Smooth muscle cell (in vitro differentiated cells): ENCODE data around the gene CLSTN3. TPM values are rescaled to one million over a fixed set of nuclear protein-coding genes. Genes with fewer than 3 reads are reported as not detected.

Experiments
- DNase-seq: peaks from one replicate; lab custom pipeline; 2025; ENCODE audit not compliant: unreplicated experiment; lab: John Stamatoyannopoulos, UW
- H2AFZ ChIP-seq: fragments of 200-600 bp; sonication (generic); 2 replicates; pipeline ENCODE4 v1.6.0; 2016; ENCODE audit warnings: antibody characterized with exemption, low read depth, mild to moderate bottlenecking
- H3F3A ChIP-seq: fragments of 200-600 bp; sonication (generic); 2 replicates; pipeline ENCODE4 v1.6.0; 2017; ENCODE audit warnings: antibody characterized with exemption, low read depth
- H3K27ac ChIP-seq: fragments of 200-600 bp; sonication (generic); 2 replicates; pipeline ENCODE4 v1.5.1; 2016; ENCODE audit warnings: low read depth, mild to moderate bottlenecking
- H3K27me3 ChIP-seq: fragments of 200-600 bp; sonication (generic); 2 replicates; pipeline ENCODE4 v1.6.1; 2016; ENCODE audit warnings: low read depth, mild to moderate bottlenecking
- H3K36me3 ChIP-seq: fragments of 200-600 bp; sonication (generic); 2 replicates; pipeline ENCODE4 v1.5.1; 2016; ENCODE audit warnings: low read depth
- H3K4me1 ChIP-seq: fragments of 200-600 bp; sonication (generic); 2 replicates; pipeline ENCODE4 v1.5.1; 2016; ENCODE audit warnings: low read depth
- H3K4me2 ChIP-seq: fragments of 200-600 bp; sonication (generic); 2 replicates; pipeline ENCODE4 v1.6.0; 2016; ENCODE audit warnings: mild to moderate bottlenecking
- H3K4me3 ChIP-seq: fragments of 200-600 bp; sonication (generic); 2 replicates; pipeline ENCODE4 v1.5.1; 2016; ENCODE audit warnings: mild to moderate bottlenecking
- H3K79me2 ChIP-seq: fragments of 200-600 bp; sonication (generic); 2 replicates; pipeline ENCODE4 v1.6.0; 2016; ENCODE audit warnings: low read depth, mild to moderate bottlenecking
- H3K9ac ChIP-seq: fragments of 200-600 bp; sonication (generic); 2 replicates; pipeline ENCODE4 v1.6.0; 2016; ENCODE audit warnings: low read depth
- H3K9me3 ChIP-seq: fragments of 200-600 bp; sonication (generic); replicated peaks from 2 replicates; pipeline ENCODE4 v1.5.1; 2016; ENCODE audit warnings: low read depth
- H4K20me1 ChIP-seq: fragments of 200-600 bp; sonication (generic); 2 replicates; pipeline ENCODE4 v1.6.0; 2016; ENCODE audit warnings: low read depth
- CTCF ChIP-seq: fragments of 200-600 bp; sonication (generic); IDR thresholded peaks from 2 replicates; pipeline ENCODE4 v1.5.1; 2017; ENCODE audit warnings: borderline replicate concordance, mild to moderate bottlenecking, antibody characterized with exemption; ENCODE audit not compliant: insufficient read depth, poor library complexity, severe bottlenecking
- WGBS: methylation state at CpG from one replicate; pipeline ENCODE4 v1.1.7; 2016; ENCODE audit warnings: low lambda C conversion rate; 5-methylcytosine and 5-hydroxymethylcytosine counted together
- polyA plus RNA-seq: library from polyadenylated mRNA; unstranded; fragments of >200 nt; fragmentation: Nextera tagmentation; extraction: Ambion mirVana; gene quantifications from 2 replicates; pipeline ENCODE4 v1.2.1, GENCODE V29; 2016
- total RNA-seq: library from RNA; depleted of rRNA; stranded (reverse); fragments of >200 nt; gene quantifications from 2 replicates; pipeline ENCODE4 v1.2.3, GENCODE V29; 2014

The CLSTN3 gene
- total and polyA plus RNA-seq, 2 experiments from 2014 or later, result 12.4 to 51.0 TPM

DNA sequence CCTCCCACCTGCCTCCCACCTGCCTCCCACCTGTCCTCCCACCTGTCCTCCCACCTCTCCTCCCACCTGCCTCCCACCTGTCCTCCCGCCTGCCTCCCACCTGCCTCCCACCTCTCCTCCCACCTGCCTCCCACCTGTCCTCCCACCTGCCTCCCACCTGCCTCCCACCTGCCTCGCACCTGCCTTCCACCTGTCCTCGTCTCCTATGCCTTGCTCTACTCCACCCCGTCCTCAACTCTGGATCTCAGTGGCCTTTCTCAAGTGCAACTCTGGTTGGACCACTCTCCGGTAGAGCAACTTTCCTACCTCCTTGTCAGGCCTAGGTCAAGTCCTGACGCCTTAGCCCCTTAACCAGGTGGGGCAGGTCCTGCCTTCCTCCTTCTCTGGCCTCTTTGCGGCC lies 30.0 kb downstream of the CLSTN3 start:
- TF ChIP-seq CTCF, result no peak
- no peak overlapping the region for H2AFZ ChIP-seq
- DNase-seq, result no peak
- H3K27me3 ChIP-seq, result peaks cover 10% of the 10 kb centered on the region
- no peak overlapping the region for H3K4me3 ChIP-seq
- 91% methylated on average over 4 of the region's 7 CpGs for WGBS
- H3F3A ChIP-seq, result no peaks in the 10 kb centered on the region
- H3K79me2 ChIP-seq, result no peaks in the 10 kb centered on the region
- no peak overlapping the region for H3K27ac ChIP-seq
- H3K36me3 ChIP-seq, result no peaks in the 10 kb centered on the region
- H4K20me1 ChIP-seq, result no peaks in the 10 kb centered on the region
- H3K9ac ChIP-seq, result no peak overlapping the region
- H3K4me1 ChIP-seq, result no peaks in the 10 kb centered on the region
- no peak overlapping the region for H3K4me2 ChIP-seq
- H3K9me3 ChIP-seq, result no peaks in the 10 kb centered on the region

DNA sequence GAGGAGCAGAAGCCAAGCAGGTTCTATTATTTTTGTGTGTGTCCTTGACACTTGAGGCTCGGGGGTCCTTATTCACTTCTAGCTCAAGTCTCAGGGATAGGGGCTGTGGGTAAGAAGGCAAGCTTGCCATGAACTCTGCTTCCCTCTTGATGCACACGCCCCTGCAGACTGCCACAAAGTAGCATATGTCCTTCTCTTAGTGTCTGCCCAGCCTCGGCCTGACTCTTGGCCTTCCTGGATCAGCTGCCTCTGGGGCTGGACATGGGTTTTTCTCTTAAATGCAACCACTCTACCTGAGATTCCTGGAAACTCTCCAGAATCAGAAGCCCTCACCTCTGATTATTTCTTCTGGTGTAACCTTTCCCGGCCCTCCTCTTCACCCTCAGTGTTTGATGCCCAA lies 31.2 kb downstream of the CLSTN3 start:
- H3K27me3 ChIP-seq, result peaks cover 10% of the 10 kb centered on the region

DNA sequence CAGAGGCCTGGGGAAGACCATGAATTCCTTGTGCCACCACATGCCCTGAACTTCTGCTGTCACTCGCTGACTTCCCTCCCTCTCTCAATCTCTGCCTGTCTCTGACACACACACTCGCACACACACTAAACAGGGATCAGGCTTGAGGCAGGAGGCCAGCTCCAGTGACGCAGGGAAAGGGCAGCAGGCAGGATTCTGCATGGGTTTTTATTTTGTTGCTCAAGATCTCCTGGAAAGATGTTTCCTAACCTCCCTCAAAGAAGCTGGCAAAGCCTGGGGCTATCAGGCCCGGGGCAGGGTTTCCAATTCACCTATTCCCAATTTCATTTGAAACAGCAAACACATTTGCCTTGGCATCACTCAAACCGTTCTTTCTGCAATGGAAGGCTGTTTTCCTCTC lies 31.6 kb downstream of the CLSTN3 start:
- H3K36me3 ChIP-seq, result no peaks in the 10 kb centered on the region
- no peak for TF ChIP-seq CTCF
- H3K4me3 ChIP-seq, result no peak overlapping the region
- no peak overlapping the region for H2AFZ ChIP-seq
- no peak for DNase-seq
- H3K4me1 ChIP-seq, result no peaks in the 10 kb centered on the region
- no peaks in the 10 kb centered on the region for H3K79me2 ChIP-seq
- WGBS, result 89% methylated on average over 5 of the region's 5 CpGs
- H3K27ac ChIP-seq, result no peak overlapping the region
- H3F3A ChIP-seq, result no peaks in the 10 kb centered on the region
- no peaks in the 10 kb centered on the region for H4K20me1 ChIP-seq
- peaks cover 10% of the 10 kb centered on the region for H3K27me3 ChIP-seq
- no peak overlapping the region for H3K9ac ChIP-seq
- no peak overlapping the region for H3K4me2 ChIP-seq
- H3K9me3 ChIP-seq, result peaks cover 9% of the 10 kb centered on the region

More for the DNA sequence above, 31.2 kb downstream of the CLSTN3 start:
- Histone ChIP-seq H3F3A (no peaks in the 10 kb centered on the region), H3K4me2 (no peak overlapping the region), H3K36me3 (no peaks in the 10 kb centered on the region), H4K20me1 (no peaks in the 10 kb centered on the region), H3K27ac (no peak overlapping the region), H2AFZ (no peak overlapping the region), H3K9me3 (peaks cover 5% of the 10 kb centered on the region), H3K9ac (no peak overlapping the region), H3K4me3 (no peak overlapping the region), H3K79me2 (no peaks in the 10 kb centered on the region), H3K4me1 (no peaks in the 10 kb centered on the region)
- WGBS, result 91% methylated on average over 4 of the region's 4 CpGs
- no peak for TF ChIP-seq CTCF
- DNase-seq, result no peak

DNA sequence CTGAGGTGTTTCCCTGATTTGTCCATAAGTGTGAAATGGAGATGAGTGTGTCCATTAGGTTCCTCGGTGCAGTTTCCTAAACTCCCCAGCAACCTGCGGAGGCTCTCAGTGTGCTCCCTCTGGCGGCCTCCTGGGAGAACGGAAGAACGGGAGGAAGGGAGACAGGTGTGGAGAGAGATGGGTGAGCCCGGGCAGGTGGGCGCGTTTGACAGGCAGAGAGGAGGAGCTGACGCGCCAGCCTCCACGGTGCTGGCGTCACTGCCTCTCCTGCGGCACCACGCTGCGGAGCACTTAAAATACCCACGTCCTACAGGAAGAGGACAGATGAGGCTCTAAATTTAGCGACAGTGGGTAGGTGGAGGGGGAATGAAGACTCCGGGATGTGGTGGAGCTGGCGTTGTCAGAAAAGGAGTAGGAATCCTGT lies 32.5 kb downstream of the CLSTN3 start:
- no peak for DNase-seq
- H3K79me2 ChIP-seq, result no peaks in the 10 kb centered on the region
- 18% methylated on average over 18 of the region's 19 CpGs for WGBS
- H3K27ac ChIP-seq, result no peak overlapping the region
- H3K4me3 ChIP-seq, result no peak overlapping the region
- no peak overlapping the region for H3K4me2 ChIP-seq
- H3K4me1 ChIP-seq, result no peaks in the 10 kb centered on the region
- H2AFZ ChIP-seq, result no peak overlapping the region
- H3K27me3 ChIP-seq, result peaks cover 10% of the 10 kb centered on the region
- no peaks in the 10 kb centered on the region for H3F3A ChIP-seq
- no peak overlapping the region for H3K9ac ChIP-seq
- TF ChIP-seq CTCF, result peak; percentile 23
- no peaks in the 10 kb centered on the region for H4K20me1 ChIP-seq
- peaks cover 11% of the 10 kb centered on the region for H3K9me3 ChIP-seq
- H3K36me3 ChIP-seq, result no peaks in the 10 kb centered on the region
